ENCODE results near the gene ZNF579.

The ZNF579 gene

GRCh38 chr19:55580628-55581144, at the start of gene ZNF579:
Gene ZNF579, minus strand, starts transcription at chr19:55580848. Its CDS starts 1,209 bp downstream, at chr19:55579639.
- H3K9ac ChIP-seq (ENCODE audit: low read depth, low read length) = peak within 1 kb of the TSS; percentile 75
- ATAC-seq (ENCODE audit: insufficient read depth, low read depth) = peak; percentile 82
- peaks cover 12% of the 10 kb centered on the region for H3K36me3 ChIP-seq (ENCODE audit: insufficient read depth, low read length)
- H3K4me2 ChIP-seq (ENCODE audit: insufficient read depth, low read length) = peak within 1 kb of the TSS; percentile 95
- no peaks in the 10 kb centered on the region for H3K27me3 ChIP-seq (ENCODE audit: insufficient read depth, low read length, poor library complexity)
- no peaks in the 10 kb centered on the region for H4K20me1 ChIP-seq (ENCODE audit: insufficient read depth, low read length)
- no peaks in the 10 kb centered on the region for H3K9me3 ChIP-seq (ENCODE audit: insufficient read depth, low read length, severe bottlenecking)
- peak within 1 kb of the TSS; percentile 98 for H2AFZ ChIP-seq (ENCODE audit: low read depth, low read length)
- peaks cover 23% of the 10 kb centered on the region for H3K79me2 ChIP-seq (ENCODE audit: insufficient read depth, low read length)
- peak within 1 kb of the TSS; percentile 61 to 70; a peak in 3 of 4 replicates for H3K4me3 ChIP-seq (ENCODE audit: low read depth in 1 of 2, low read length in 2 of 2)
- TF ChIP-seq CTCF (IDR thresholded peaks at IDR 0.05; ENCODE audit: borderline replicate concordance, extremely low read depth, low read length, poor library complexity, severe bottlenecking) (no peak), EZH2 (IDR thresholded peaks at IDR 0.05; ENCODE audit: borderline replicate concordance, low read depth, low read length, severe bottlenecking) (no peak)
- peaks cover 24% of the 10 kb centered on the region for H3K4me1 ChIP-seq (ENCODE audit: insufficient read depth, low read length)
- DNase-seq = peak; percentile 91
- peak within 1 kb of the TSS; percentile 80 for H3K27ac ChIP-seq (ENCODE audit: low read length)

DNA sequence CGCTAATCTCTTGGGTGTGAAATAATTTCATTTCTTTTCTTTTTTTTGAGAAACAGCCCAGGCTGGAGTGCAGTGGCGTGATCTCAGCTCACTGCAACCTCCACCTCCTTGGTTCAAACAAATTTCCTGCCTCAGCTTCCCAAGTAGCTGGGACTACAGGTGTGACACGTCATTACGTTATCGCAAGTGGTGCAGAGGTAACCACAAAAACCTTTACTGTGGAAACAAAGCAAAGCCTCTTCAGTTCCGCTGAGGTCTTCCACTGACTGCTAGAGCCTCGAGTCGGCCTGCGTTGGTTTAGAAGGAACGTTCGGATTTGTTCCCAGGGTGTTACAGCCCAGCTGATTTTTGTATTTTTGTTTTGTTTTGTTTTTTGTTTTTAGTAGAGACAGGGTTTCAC, 45.7 kb upstream of the ZNF579 start:
- TF ChIP-seq CTCF (IDR thresholded peaks at IDR 0.05; ENCODE audit: borderline replicate concordance, extremely low read depth, low read length, poor library complexity, severe bottlenecking) = no peak
- TF ChIP-seq EZH2 (IDR thresholded peaks at IDR 0.05; ENCODE audit: borderline replicate concordance, low read depth, low read length, severe bottlenecking) = no peak
- peaks cover under 1% of the 10 kb centered on the region; the same call in 1 of the 2 replicates for H3K36me3 ChIP-seq (ENCODE audit: insufficient read depth, low read length)
- no peak overlapping the region for H2AFZ ChIP-seq (ENCODE audit: low read depth, low read length)
- H3K4me2 ChIP-seq (ENCODE audit: insufficient read depth, low read length) = no peak overlapping the region
- H3K9ac ChIP-seq (ENCODE audit: low read depth, low read length) = no peak overlapping the region
- no peak for ATAC-seq (ENCODE audit: insufficient read depth, low read depth)
- H3K4me1 ChIP-seq (ENCODE audit: insufficient read depth, low read length) = peaks cover 19% of the 10 kb centered on the region
- H3K27ac ChIP-seq (ENCODE audit: low read length) = no peak overlapping the region
- H4K20me1 ChIP-seq (ENCODE audit: insufficient read depth, low read length) = no peaks in the 10 kb centered on the region
- no peak overlapping the region for H3K4me3 ChIP-seq (ENCODE audit: low read depth in 1 of 2, low read length in 2 of 2)
- no peak for DNase-seq
- no peaks in the 10 kb centered on the region for H3K79me2 ChIP-seq (ENCODE audit: insufficient read depth, low read length)
- no peaks in the 10 kb centered on the region for H3K9me3 ChIP-seq (ENCODE audit: insufficient read depth, low read length, severe bottlenecking)
- no peaks in the 10 kb centered on the region for H3K27me3 ChIP-seq (ENCODE audit: insufficient read depth, low read length, poor library complexity)

DNA sequence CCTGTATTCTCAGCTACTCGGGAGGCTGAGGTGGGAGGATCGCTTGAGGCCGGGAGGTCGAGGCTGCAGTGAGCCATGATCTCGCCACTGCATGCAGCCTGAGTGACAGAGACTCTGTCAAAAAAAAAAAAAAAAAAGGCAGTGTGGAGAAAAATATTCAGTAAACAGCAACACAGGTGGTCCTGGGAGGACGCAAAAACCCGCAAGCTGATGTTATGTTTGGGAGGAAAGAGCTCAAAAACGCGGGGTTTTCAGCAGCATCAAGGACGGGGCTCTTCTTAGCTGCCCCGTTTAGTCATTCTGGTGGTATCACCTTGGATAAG, 44.3 kb upstream of the ZNF579 start:
- Histone ChIP-seq H3K4me1 (ENCODE audit: insufficient read depth, low read length) (peaks cover 28% of the 10 kb centered on the region), H3K4me3 (ENCODE audit: low read depth in 1 of 2, low read length in 2 of 2) (peak overlapping the region; percentile 25 to 79; a peak in 3 of 4 replicates), H2AFZ (ENCODE audit: low read depth, low read length) (peak overlapping the region; percentile 99), H3K27ac (ENCODE audit: low read length) (peak overlapping the region; percentile 76), H3K9me3 (ENCODE audit: insufficient read depth, low read length, severe bottlenecking) (no peaks in the 10 kb centered on the region), H3K36me3 (ENCODE audit: insufficient read depth, low read length) (peaks cover 8% of the 10 kb centered on the region), H3K4me2 (ENCODE audit: insufficient read depth, low read length) (peak overlapping the region; percentile 98), H3K79me2 (ENCODE audit: insufficient read depth, low read length) (no peaks in the 10 kb centered on the region), H3K27me3 (ENCODE audit: insufficient read depth, low read length, poor library complexity) (no peaks in the 10 kb centered on the region), H4K20me1 (ENCODE audit: insufficient read depth, low read length) (no peaks in the 10 kb centered on the region), H3K9ac (ENCODE audit: low read depth, low read length) (peak overlapping the region; percentile 61)
- TF ChIP-seq CTCF (IDR thresholded peaks at IDR 0.05; ENCODE audit: borderline replicate concordance, extremely low read depth, low read length, poor library complexity, severe bottlenecking) (no peak), EZH2 (IDR thresholded peaks at IDR 0.05; ENCODE audit: borderline replicate concordance, low read depth, low read length, severe bottlenecking) (no peak)
- ATAC-seq (ENCODE audit: insufficient read depth, low read depth) (no peak), DNase-seq (no peak)

All from DND-41 (cell line).